HEK293 (cell line): ENCODE results near the gene C1QTNF12.

ENCODE experiments used
- BCL11A ChIP-seq: fragments of 450-650 bp; formaldehyde crosslinking; IDR thresholded peaks from 2 replicates; pipeline ENCODE4 v1.5.1; 2016; ENCODE audit warnings: low read depth, missing biosample characterization, missing genetic modification characterization
- FEZF1 ChIP-seq: fragments of 450-650 bp; formaldehyde crosslinking; IDR thresholded peaks from 2 replicates; pipeline ENCODE4 v1.5.1; 2016; ENCODE audit warnings: missing biosample characterization, missing genetic modification characterization
- GLIS1 ChIP-seq: fragments of 450-650 bp; formaldehyde crosslinking; IDR thresholded peaks from 2 replicates; pipeline ENCODE4 v1.5.1; 2016; ENCODE audit warnings: missing biosample characterization, missing genetic modification characterization
- MEIS1 ChIP-seq: sonication (generic); formaldehyde crosslinking; IDR thresholded peaks from 2 replicates; pipeline ENCODE4 v1.8.1; 2022; ENCODE audit warnings: missing genetic modification reagents, mild to moderate bottlenecking, borderline replicate concordance
- RBAK ChIP-seq: fragments of 450-650 bp; formaldehyde crosslinking; IDR thresholded peaks from 2 replicates; pipeline ENCODE4 v1.5.1; 2016; ENCODE audit warnings: missing biosample characterization, missing genetic modification characterization
- SETDB1 ChIP-seq: IDR thresholded peaks from one replicate; pipeline ENCODE4 v1.6.1; 2017; ENCODE audit warnings: mild to moderate bottlenecking, low read length, moderate library complexity, mixed read lengths; ENCODE audit not compliant: insufficient read length
- ZBTB17 ChIP-seq: fragments of 450-650 bp; formaldehyde crosslinking; IDR thresholded peaks from 2 replicates; pipeline ENCODE4 v1.5.1; 2016; ENCODE audit warnings: missing biosample characterization, missing genetic modification characterization
- ZBTB20 ChIP-seq: fragments of 450-650 bp; formaldehyde crosslinking; IDR thresholded peaks from 2 replicates; pipeline ENCODE4 v1.5.1; 2016; ENCODE audit warnings: missing biosample characterization, missing genetic modification characterization
- ZBTB21 ChIP-seq: fragments of 450-650 bp; formaldehyde crosslinking; IDR thresholded peaks from 2 replicates; pipeline ENCODE4 v1.5.1; 2017; ENCODE audit warnings: missing biosample characterization, missing genetic modification characterization
- ZBTB7A ChIP-seq: fragments of 450-650 bp; formaldehyde crosslinking; IDR thresholded peaks from 2 replicates; pipeline ENCODE4 v1.5.1; 2016; ENCODE audit warnings: low read depth, missing biosample characterization, missing genetic modification characterization
- ZFP37 ChIP-seq: fragments of 450-650 bp; formaldehyde crosslinking; IDR thresholded peaks from 2 replicates; pipeline ENCODE4 v1.5.1; 2016; ENCODE audit warnings: missing biosample characterization, missing genetic modification characterization
- ZIC2 ChIP-seq: fragments of 450-650 bp; formaldehyde crosslinking; IDR thresholded peaks from 2 replicates; pipeline ENCODE4 v1.5.1; 2016; ENCODE audit warnings: missing biosample characterization, missing genetic modification characterization
- ZNF10 ChIP-seq: fragments of 450-650 bp; formaldehyde crosslinking; IDR thresholded peaks from 2 replicates; pipeline ENCODE4 v1.5.1; 2017; ENCODE audit warnings: missing biosample characterization, missing genetic modification characterization
- ZNF112 ChIP-seq: fragments of 450-650 bp; formaldehyde crosslinking; IDR thresholded peaks from 2 replicates; pipeline ENCODE4 v1.5.0; 2017; ENCODE audit warnings: missing biosample characterization, missing genetic modification characterization
- ZNF114 ChIP-seq: fragments of 450-650 bp; formaldehyde crosslinking; IDR thresholded peaks from 2 replicates; pipeline ENCODE4 v1.5.0; 2017; ENCODE audit warnings: missing biosample characterization, missing genetic modification characterization
- ZNF132 ChIP-seq: fragments of 450-650 bp; formaldehyde crosslinking; IDR thresholded peaks from 2 replicates; pipeline ENCODE4 v1.5.1; 2017; ENCODE audit warnings: missing biosample characterization, missing genetic modification characterization, borderline replicate concordance
- ZNF138 ChIP-seq: fragments of 450-650 bp; formaldehyde crosslinking; IDR thresholded peaks from 2 replicates; pipeline ENCODE4 v1.5.1; 2016; ENCODE audit warnings: missing biosample characterization, missing genetic modification characterization, borderline replicate concordance
- ZNF140 ChIP-seq: fragments of 450-650 bp; formaldehyde crosslinking; IDR thresholded peaks from 2 replicates; pipeline ENCODE4 v1.5.1; 2016; ENCODE audit warnings: missing biosample characterization, missing genetic modification characterization
- ZNF146 ChIP-seq: fragments of 450-650 bp; formaldehyde crosslinking; IDR thresholded peaks from 2 replicates; pipeline ENCODE4 v1.5.1; 2016; ENCODE audit warnings: missing biosample characterization, missing genetic modification characterization
- ZNF155 ChIP-seq: fragments of 450-650 bp; formaldehyde crosslinking; IDR thresholded peaks from 2 replicates; pipeline ENCODE4 v1.5.1; 2016; ENCODE audit warnings: missing biosample characterization, missing genetic modification characterization
- ZNF16 ChIP-seq: fragments of 450-650 bp; formaldehyde crosslinking; IDR thresholded peaks from 2 replicates; pipeline ENCODE4 v1.5.1; 2016; ENCODE audit warnings: low read depth, missing biosample characterization, missing genetic modification characterization
- ZNF174 ChIP-seq: fragments of 450-650 bp; formaldehyde crosslinking; IDR thresholded peaks from 2 replicates; pipeline ENCODE4 v1.5.0; 2017; ENCODE audit warnings: missing biosample characterization, mild to moderate bottlenecking, missing genetic modification characterization
- ZNF274 ChIP-seq, 2 experiments: fragments of 200-500 bp in 1 of 2; fragments of 450-650 bp in 1 of 2; sonication (Bioruptor generic) in 1 of 2; formaldehyde crosslinking in 1 of 2; IDR thresholded peaks; 2 replicates each; pipeline versions ENCODE4 v1.5.1 to v1.6.1; 2014 to 2016; ENCODE audit warnings: borderline replicate concordance in 1 of 2, inconsistent platforms in 1 of 2, low read length in 1 of 2, missing biosample characterization in 1 of 2, missing genetic modification characterization in 1 of 2
- ZNF302 ChIP-seq: fragments of 450-650 bp; formaldehyde crosslinking; IDR thresholded peaks from 2 replicates; pipeline ENCODE4 v1.5.1; 2016; ENCODE audit warnings: missing biosample characterization, missing genetic modification characterization, low read depth
- ZNF311 ChIP-seq: fragments of 450-650 bp; formaldehyde crosslinking; IDR thresholded peaks from 2 replicates; pipeline ENCODE4 v1.5.1; 2017; ENCODE audit warnings: missing biosample characterization, missing genetic modification characterization, borderline replicate concordance
- ZNF335 ChIP-seq: fragments of 450-650 bp; formaldehyde crosslinking; conservative IDR thresholded peaks from 2 replicates; pipeline ENCODE4 v1.5.1; 2016; ENCODE audit warnings: missing biosample characterization, missing genetic modification characterization
- ZNF37A ChIP-seq: fragments of 450-650 bp; IDR thresholded peaks from 2 replicates; pipeline ENCODE4 v1.5.1; 2018; ENCODE audit warnings: missing biosample characterization, missing genetic modification characterization
- ZNF423 ChIP-seq: fragments of 450-650 bp; formaldehyde crosslinking; IDR thresholded peaks from 2 replicates; pipeline ENCODE4 v1.5.1; 2016; ENCODE audit warnings: missing biosample characterization, missing genetic modification characterization
- ZNF48 ChIP-seq: fragments of 450-650 bp; formaldehyde crosslinking; IDR thresholded peaks from 2 replicates; pipeline ENCODE4 v1.5.1; 2016; ENCODE audit warnings: missing biosample characterization, missing genetic modification characterization
- ZNF501 ChIP-seq: fragments of 450-650 bp; formaldehyde crosslinking; IDR thresholded peaks from 2 replicates; pipeline ENCODE4 v1.5.1; 2016; ENCODE audit warnings: missing biosample characterization, missing genetic modification characterization
- ZNF514 ChIP-seq: fragments of 450-650 bp; formaldehyde crosslinking; IDR thresholded peaks from 2 replicates; pipeline ENCODE4 v1.5.1; 2016; ENCODE audit warnings: missing biosample characterization, missing genetic modification characterization
- ZNF544 ChIP-seq: fragments of 450-650 bp; formaldehyde crosslinking; IDR thresholded peaks from 2 replicates; pipeline ENCODE4 v1.5.0; 2017; ENCODE audit warnings: missing biosample characterization, missing genetic modification characterization
- ZNF548 ChIP-seq: fragments of 450-650 bp; formaldehyde crosslinking; IDR thresholded peaks from 2 replicates; pipeline ENCODE4 v1.5.1; 2016; ENCODE audit warnings: missing biosample characterization, missing genetic modification characterization
- ZNF549 ChIP-seq: fragments of 450-650 bp; IDR thresholded peaks from 2 replicates; pipeline ENCODE4 v1.5.1; 2018; ENCODE audit warnings: missing biosample characterization, missing genetic modification characterization, mild to moderate bottlenecking, inconsistent platforms, moderate library complexity
- ZNF629 ChIP-seq: fragments of 450-650 bp; formaldehyde crosslinking; IDR thresholded peaks from 2 replicates; pipeline ENCODE4 v1.5.1; 2017; ENCODE audit warnings: missing biosample characterization, missing genetic modification characterization
- ZNF658 ChIP-seq: fragments of 450-650 bp; formaldehyde crosslinking; IDR thresholded peaks from 2 replicates; pipeline ENCODE4; 2016; ENCODE audit warnings: missing biosample characterization, missing genetic modification characterization
- ZNF677 ChIP-seq: fragments of 450-650 bp; IDR thresholded peaks from 2 replicates; pipeline ENCODE4 v1.5.0; 2018; ENCODE audit warnings: missing biosample characterization, mild to moderate bottlenecking, missing genetic modification characterization, moderate library complexity
- ZNF76 ChIP-seq: fragments of 450-650 bp; formaldehyde crosslinking; IDR thresholded peaks from 2 replicates; pipeline ENCODE4; 2016; ENCODE audit warnings: low read depth, missing biosample characterization, missing genetic modification characterization, borderline replicate concordance
- ZNF791 ChIP-seq: fragments of 450-650 bp; formaldehyde crosslinking; IDR thresholded peaks from 2 replicates; pipeline ENCODE4 v1.5.1; 2016; ENCODE audit warnings: missing biosample characterization, missing genetic modification characterization
- ZNF843 ChIP-seq: fragments of 450-650 bp; formaldehyde crosslinking; IDR thresholded peaks from 2 replicates; pipeline ENCODE4 v1.5.1; 2016; ENCODE audit warnings: missing biosample characterization, missing genetic modification characterization
- TF ChIP-seq, protein P1 (sequence below): fragments of 450-650 bp; IDR thresholded peaks from 2 replicates; pipeline ENCODE4 v1.5.1; 2018; ENCODE audit warnings: missing biosample characterization, missing genetic modification characterization
- TF ChIP-seq, protein P2 (sequence below): fragments of 450-650 bp; formaldehyde crosslinking; IDR thresholded peaks from 2 replicates; pipeline ENCODE4 v1.5.1; 2016; ENCODE audit warnings: missing biosample characterization, missing genetic modification characterization

C1QTNF12 gene

DNA sequence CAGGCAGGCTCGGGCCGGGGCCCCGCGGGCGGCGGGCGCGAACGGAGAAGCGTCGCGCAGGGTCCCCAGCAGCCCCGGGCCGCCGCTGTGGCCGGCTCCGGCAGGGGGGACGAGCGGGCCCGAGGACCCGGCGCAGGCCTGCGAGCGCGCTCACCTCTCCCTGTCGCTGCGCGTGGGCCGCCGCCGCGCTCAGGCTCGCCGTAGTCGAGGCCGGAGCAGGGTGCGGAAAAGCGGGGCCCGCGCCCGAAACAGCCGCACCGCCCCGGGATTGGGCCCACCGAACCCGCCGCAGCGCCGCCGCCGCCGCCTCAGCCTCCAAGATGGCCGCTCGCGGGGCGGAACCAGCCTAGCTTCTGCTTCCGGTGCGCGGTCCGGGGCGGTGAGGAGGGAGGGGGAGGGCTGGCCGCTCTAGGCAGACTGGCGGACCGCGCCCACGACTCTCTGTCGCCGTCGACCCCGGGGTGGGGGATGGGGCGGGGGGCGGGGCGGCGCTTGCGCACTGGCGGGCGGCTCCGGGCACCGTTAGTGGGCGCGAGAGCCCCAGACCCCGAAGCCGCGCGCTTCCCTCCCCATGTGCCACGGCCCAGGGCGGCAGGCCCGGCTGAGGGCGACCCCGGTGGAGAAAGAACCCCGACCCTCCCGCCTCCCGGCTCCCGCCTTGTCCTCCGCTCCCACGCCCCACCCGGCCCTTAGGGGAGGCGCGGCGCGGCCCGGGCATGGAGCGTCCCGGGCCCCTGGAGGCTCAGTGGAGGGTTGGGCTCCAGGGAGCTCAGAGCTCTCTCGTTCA is 27.2 kb upstream of the C1QTNF12 start, which contains the start of gene UBE2J2 (continued):
- TF ChIP-seq ZNF302 (tag by site-specific recombination) (no peak), ZNF112 (tag by site-specific recombination) (no peak), ZBTB21 (tag by site-specific recombination) (no peak), ZNF140 (tag by site-specific recombination) (no peak), ZNF544 (tag by site-specific recombination) (no peak), ZNF10 (no peak), ZNF48 (tag by site-specific recombination) (no peak), ZNF76 (tag by site-specific recombination) (peak; percentile 53; the same call in 1 of the 2 replicates), ZNF16 (tag by site-specific recombination) (no peak), ZNF174 (tag by site-specific recombination) (no peak), ZNF114 (tag by site-specific recombination) (no peak), ZNF138 (tag by site-specific recombination) (no peak), SETDB1 (no peak), ZNF311 (no peak), ZNF155 (no peak), ZNF843 (tag by site-specific recombination) (no peak), ZBTB7A (tag by site-specific recombination) (no peak), ZIC2 (tag by site-specific recombination) (no peak), ZNF274 (IDR thresholded peaks at IDR 0.05; ENCODE audit: low read length) (no peak), ZNF274 (tag by site-specific recombination; IDR thresholded peaks at IDR 0.05; ENCODE audit: borderline replicate concordance) (no peak), FEZF1 (tag by site-specific recombination) (no peak), ZNF146 (tag by site-specific recombination) (no peak), ZNF423 (no peak), ZNF791 (tag by site-specific recombination) (no peak), ZNF132 (tag by site-specific recombination) (no peak), ZNF549 (no peak), ZFP37 (tag by site-specific recombination) (no peak), RBAK (no peak), ZBTB20 (peak; percentile 90), GLIS1 (peak; percentile 45; the same call in 1 of the 2 replicates), ZNF37A (tag by site-specific recombination) (no peak), ZNF629 (tag by site-specific recombination) (0 out of 2 replicates have a peak, but pooled peaks have one; percentile 19), ZNF335 (tag by site-specific recombination) (peak; percentile 47), ZBTB17 (tag by site-specific recombination) (no peak), ZNF677 (tag by site-specific recombination) (no peak), BCL11A (no peak), ZNF658 (no peak), ZNF501 (tag by site-specific recombination) (peak; percentile 72; the same call in 1 of the 2 replicates), ZNF514 (tag by site-specific recombination) (no peak), MEIS1 (CRISPR knock-in tag) (no peak), ZNF548 (tag by site-specific recombination) (no peak)
- TF ChIP-seq, protein P1, sequence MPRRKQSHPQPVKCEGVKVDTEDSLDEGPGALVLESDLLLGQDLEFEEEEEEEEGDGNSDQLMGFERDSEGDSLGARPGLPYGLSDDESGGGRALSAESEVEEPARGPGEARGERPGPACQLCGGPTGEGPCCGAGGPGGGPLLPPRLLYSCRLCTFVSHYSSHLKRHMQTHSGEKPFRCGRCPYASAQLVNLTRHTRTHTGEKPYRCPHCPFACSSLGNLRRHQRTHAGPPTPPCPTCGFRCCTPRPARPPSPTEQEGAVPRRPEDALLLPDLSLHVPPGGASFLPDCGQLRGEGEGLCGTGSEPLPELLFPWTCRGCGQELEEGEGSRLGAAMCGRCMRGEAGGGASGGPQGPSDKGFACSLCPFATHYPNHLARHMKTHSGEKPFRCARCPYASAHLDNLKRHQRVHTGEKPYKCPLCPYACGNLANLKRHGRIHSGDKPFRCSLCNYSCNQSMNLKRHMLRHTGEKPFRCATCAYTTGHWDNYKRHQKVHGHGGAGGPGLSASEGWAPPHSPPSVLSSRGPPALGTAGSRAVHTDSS (tag by site-specific recombination): no peak
- TF ChIP-seq, protein P2, sequence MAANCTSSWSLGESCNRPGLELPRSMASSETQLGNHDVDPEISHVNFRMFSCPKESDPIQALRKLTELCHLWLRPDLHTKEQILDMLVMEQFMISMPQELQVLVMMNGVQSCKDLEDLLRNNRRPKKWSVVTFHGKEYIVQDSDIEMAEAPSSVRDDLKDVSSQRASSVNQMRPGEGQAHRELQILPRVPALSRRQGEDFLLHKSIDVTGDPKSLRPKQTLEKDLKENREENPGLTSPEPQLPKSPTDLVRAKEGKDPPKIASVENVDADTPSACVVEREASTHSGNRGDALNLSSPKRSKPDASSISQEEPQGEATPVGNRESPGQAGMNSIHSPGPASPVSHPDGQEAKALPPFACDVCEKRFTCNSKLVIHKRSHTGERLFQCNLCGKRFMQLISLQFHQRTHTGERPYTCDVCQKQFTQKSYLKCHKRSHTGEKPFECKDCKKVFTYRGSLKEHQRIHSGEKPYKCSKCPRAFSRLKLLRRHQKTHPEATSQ (tag by site-specific recombination): no peak
